ENCODE data around the gene NCOR2.

DNA sequence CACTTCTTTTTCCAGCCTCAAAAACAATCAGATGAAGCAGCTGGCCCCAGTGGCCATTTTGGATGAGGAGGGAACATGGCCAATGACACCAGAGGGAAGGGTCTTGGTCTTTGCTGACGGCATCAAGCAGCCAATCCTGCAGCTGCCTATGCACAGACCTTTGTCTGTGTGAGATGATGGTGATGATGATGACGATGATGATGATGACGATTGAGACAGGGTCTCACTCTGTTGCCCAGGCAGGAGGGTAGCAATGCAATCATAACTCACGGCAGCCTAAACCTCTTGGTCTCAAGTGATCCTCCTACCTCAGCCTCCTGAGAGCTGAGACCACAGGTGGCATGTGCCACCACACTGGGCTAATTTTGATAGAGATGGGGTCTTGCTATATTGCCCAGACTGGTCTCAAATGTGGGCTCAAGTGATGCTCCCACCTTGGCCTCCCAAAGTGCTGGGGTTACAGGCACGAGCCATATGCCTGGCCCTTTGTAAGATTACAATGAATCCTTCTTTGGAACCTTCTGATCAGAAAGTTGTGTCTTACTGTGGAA is 26.5 kb upstream of the NCOR2 start:
- TF ChIP-seq POLR2AphosphoS5 (IDR thresholded peaks at IDR 0.05; ENCODE audit: insufficient read depth, low read depth, low read length) (no peak), POLR2A (IDR thresholded peaks at IDR 0.05; ENCODE audit: low read depth, low read length) (no peak), MYC (IDR thresholded peaks at IDR 0.05; ENCODE audit: low read depth, low read length) (no peak), EZH2 (IDR thresholded peaks at IDR 0.05; ENCODE audit: borderline replicate concordance, low read depth, low read length, severe bottlenecking) (no peak)
- TF ChIP-seq, protein P1, sequence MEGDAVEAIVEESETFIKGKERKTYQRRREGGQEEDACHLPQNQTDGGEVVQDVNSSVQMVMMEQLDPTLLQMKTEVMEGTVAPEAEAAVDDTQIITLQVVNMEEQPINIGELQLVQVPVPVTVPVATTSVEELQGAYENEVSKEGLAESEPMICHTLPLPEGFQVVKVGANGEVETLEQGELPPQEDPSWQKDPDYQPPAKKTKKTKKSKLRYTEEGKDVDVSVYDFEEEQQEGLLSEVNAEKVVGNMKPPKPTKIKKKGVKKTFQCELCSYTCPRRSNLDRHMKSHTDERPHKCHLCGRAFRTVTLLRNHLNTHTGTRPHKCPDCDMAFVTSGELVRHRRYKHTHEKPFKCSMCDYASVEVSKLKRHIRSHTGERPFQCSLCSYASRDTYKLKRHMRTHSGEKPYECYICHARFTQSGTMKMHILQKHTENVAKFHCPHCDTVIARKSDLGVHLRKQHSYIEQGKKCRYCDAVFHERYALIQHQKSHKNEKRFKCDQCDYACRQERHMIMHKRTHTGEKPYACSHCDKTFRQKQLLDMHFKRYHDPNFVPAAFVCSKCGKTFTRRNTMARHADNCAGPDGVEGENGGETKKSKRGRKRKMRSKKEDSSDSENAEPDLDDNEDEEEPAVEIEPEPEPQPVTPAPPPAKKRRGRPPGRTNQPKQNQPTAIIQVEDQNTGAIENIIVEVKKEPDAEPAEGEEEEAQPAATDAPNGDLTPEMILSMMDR (IDR thresholded peaks at IDR 0.05; ENCODE audit: extremely low read depth in 1 of 2, insufficient read depth in 1 of 2, low read depth in 1 of 2, low read length in 2 of 2) = no peak
